HepG2 (cell line): Measurements from ENCODE around the gene MRPL58. TPM values are rescaled to one million over a fixed set of nuclear protein-coding genes. Genes with fewer than 3 reads are reported as not detected.
A peak's percentile ranks its signal among the peaks of the same experiment; 100 is the strongest.

ENCODE experiments used
- AKAP8 ChIP-seq: sonication (generic); formaldehyde crosslinking; IDR thresholded peaks from 2 replicates; pipeline ENCODE4 v1.5.1; 2020; ENCODE audit warnings: mild to moderate bottlenecking, missing genetic modification reagents
- CTCF ChIP-seq: sonication (generic); formaldehyde crosslinking; IDR thresholded peaks from 2 replicates; pipeline ENCODE4 v1.5.0; 2020; ENCODE audit warnings: mild to moderate bottlenecking, missing genetic modification reagents, moderate library complexity
- IRF2 ChIP-seq: IDR thresholded peaks from 2 replicates; pipeline ENCODE4 v1.6.1; 2018; ENCODE audit warnings: missing genetic modification reagents, missing compliant biosample characterization
- KLF6 ChIP-seq: IDR thresholded peaks from 2 replicates; pipeline ENCODE4 v1.8.0; 2016; ENCODE audit warnings: missing biosample characterization, missing genetic modification reagents
- MED13 ChIP-seq: sonication (generic); formaldehyde crosslinking; IDR thresholded peaks from 2 replicates; pipeline ENCODE4 v1.5.0; 2020; ENCODE audit warnings: missing genetic modification reagents
- MLLT10 ChIP-seq: sonication (generic); formaldehyde crosslinking; IDR thresholded peaks from 2 replicates; pipeline ENCODE4 v1.4.0; 2020; ENCODE audit warnings: missing genetic modification reagents
- PRDM4 ChIP-seq: sonication (generic); formaldehyde crosslinking; IDR thresholded peaks from 2 replicates; pipeline ENCODE4 v1.9.0; 2021; ENCODE audit warnings: missing genetic modification reagents, borderline replicate concordance
- RAD21 ChIP-seq: fragments of 450-650 bp; formaldehyde crosslinking; IDR thresholded peaks from 2 replicates; pipeline ENCODE4 v1.5.0; 2020; ENCODE audit warnings: mild to moderate bottlenecking
- TCF7L2 ChIP-seq: IDR thresholded peaks from 2 replicates; pipeline ENCODE4 v1.6.1; 2011; ENCODE audit warnings: mild to moderate bottlenecking, low read depth, low read length, moderate library complexity
- TFDP1 ChIP-seq: IDR thresholded peaks from 2 replicates; pipeline ENCODE4 v1.6.1; 2016; ENCODE audit warnings: missing compliant biosample characterization, missing genetic modification reagents, borderline replicate concordance
- UBTF ChIP-seq: sonication (generic); formaldehyde crosslinking; IDR thresholded peaks from 2 replicates; pipeline ENCODE4 v1.4.0; 2020; ENCODE audit warnings: mild to moderate bottlenecking, missing genetic modification reagents
- ZNF234 ChIP-seq: sonication (generic); formaldehyde crosslinking; conservative IDR thresholded peaks from 2 replicates; pipeline ENCODE4 v1.5.1; 2020; ENCODE audit warnings: mild to moderate bottlenecking, missing genetic modification reagents
- ZNF292 ChIP-seq: sonication (generic); formaldehyde crosslinking; IDR thresholded peaks from 2 replicates; pipeline ENCODE4 v1.8.1; 2022; ENCODE audit warnings: mild to moderate bottlenecking, low read depth, missing genetic modification reagents, borderline replicate concordance
- ZNF678 ChIP-seq: sonication (generic); formaldehyde crosslinking; IDR thresholded peaks from 2 replicates; pipeline ENCODE4 v1.4.0; 2020; ENCODE audit warnings: mild to moderate bottlenecking, missing genetic modification reagents
- polyA plus RNA-seq, 8 experiments: library from polyadenylated mRNA; depleted of rRNA in 3 of 8; stranded (reverse) in 7 of 8; unstranded in 1 of 8; fragments of >200 nt; fragmentation: Illumina TruSeq in 4 of 8; extraction: Trizol in 4 of 8; gene quantifications; 2 replicates each; pipeline versions ENCODE4 v1.2.1 to v1.2.3, GENCODE V29; 2011 to 2016; ENCODE audit warnings: low read depth in 4 of 8, missing spikeins in 1 of 8, mixed read lengths in 1 of 8; ENCODE audit not compliant: insufficient read depth in 1 of 8
- total RNA-seq, 5 experiments: library from RNA; depleted of rRNA; stranded (reverse); fragments of >200 nt; fragmentation: Illumina TruSeq; extraction: Trizol; gene quantifications; 2 replicates each; pipeline ENCODE4 v1.2.3, GENCODE V29; 2016; ENCODE audit warnings: low read depth in 1 of 5
- TF ChIP-seq, protein P1 (sequence below): sonication (generic); formaldehyde crosslinking; IDR thresholded peaks from 2 replicates; pipeline ENCODE4 v1.8.1; 2022; ENCODE audit warnings: low read depth, mild to moderate bottlenecking, missing genetic modification reagents
- TF ChIP-seq, protein P2 (sequence below): IDR thresholded peaks from 2 replicates; pipeline ENCODE4 v1.4.0; 2020; ENCODE audit warnings: mild to moderate bottlenecking, missing genetic modification reagents

The MRPL58 gene
- total and polyA plus RNA-seq, 2 of the 13 experiments (the other 11 are each of a cell fraction or from before 2014, with no cell fraction given): 44.9 to 68.9 TPM

GRCh38 chr17:75006653-75007052, 5.8 kb upstream of the MRPL58 start (continued):
- peak; percentile 83 for TF ChIP-seq CTCF (CRISPR knock-in tag)
- TF ChIP-seq PRDM4 (CRISPR knock-in tag): no peak
- TF ChIP-seq UBTF: no peak
- no peak for TF ChIP-seq AKAP8 (CRISPR knock-in tag)
- TF ChIP-seq TFDP1 (CRISPR knock-in tag): no peak
- 0 out of 2 replicates have a peak, but pooled peaks have one; percentile 22 for TF ChIP-seq IRF2 (CRISPR knock-in tag)
- no peak for TF ChIP-seq ZNF234 (CRISPR knock-in tag)
- no peak for TF ChIP-seq MED13 (CRISPR knock-in tag)
- TF ChIP-seq, protein P1, sequence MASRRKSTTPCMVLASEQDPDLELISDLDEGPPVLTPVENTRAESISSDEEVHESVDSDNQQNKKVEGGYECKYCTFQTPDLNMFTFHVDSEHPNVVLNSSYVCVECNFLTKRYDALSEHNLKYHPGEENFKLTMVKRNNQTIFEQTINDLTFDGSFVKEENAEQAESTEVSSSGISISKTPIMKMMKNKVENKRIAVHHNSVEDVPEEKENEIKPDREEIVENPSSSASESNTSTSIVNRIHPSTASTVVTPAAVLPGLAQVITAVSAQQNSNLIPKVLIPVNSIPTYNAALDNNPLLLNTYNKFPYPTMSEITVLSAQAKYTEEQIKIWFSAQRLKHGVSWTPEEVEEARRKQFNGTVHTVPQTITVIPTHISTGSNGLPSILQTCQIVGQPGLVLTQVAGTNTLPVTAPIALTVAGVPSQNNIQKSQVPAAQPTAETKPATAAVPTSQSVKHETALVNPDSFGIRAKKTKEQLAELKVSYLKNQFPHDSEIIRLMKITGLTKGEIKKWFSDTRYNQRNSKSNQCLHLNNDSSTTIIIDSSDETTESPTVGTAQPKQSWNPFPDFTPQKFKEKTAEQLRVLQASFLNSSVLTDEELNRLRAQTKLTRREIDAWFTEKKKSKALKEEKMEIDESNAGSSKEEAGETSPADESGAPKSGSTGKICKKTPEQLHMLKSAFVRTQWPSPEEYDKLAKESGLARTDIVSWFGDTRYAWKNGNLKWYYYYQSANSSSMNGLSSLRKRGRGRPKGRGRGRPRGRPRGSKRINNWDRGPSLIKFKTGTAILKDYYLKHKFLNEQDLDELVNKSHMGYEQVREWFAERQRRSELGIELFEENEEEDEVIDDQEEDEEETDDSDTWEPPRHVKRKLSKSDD (CRISPR knock-in tag): no peak
- no peak for TF ChIP-seq TCF7L2
- TF ChIP-seq MLLT10 (CRISPR knock-in tag): no peak
- no peak for TF ChIP-seq ZNF678 (CRISPR knock-in tag)
- TF ChIP-seq RAD21: peak; percentile 84
- TF ChIP-seq, protein P2, sequence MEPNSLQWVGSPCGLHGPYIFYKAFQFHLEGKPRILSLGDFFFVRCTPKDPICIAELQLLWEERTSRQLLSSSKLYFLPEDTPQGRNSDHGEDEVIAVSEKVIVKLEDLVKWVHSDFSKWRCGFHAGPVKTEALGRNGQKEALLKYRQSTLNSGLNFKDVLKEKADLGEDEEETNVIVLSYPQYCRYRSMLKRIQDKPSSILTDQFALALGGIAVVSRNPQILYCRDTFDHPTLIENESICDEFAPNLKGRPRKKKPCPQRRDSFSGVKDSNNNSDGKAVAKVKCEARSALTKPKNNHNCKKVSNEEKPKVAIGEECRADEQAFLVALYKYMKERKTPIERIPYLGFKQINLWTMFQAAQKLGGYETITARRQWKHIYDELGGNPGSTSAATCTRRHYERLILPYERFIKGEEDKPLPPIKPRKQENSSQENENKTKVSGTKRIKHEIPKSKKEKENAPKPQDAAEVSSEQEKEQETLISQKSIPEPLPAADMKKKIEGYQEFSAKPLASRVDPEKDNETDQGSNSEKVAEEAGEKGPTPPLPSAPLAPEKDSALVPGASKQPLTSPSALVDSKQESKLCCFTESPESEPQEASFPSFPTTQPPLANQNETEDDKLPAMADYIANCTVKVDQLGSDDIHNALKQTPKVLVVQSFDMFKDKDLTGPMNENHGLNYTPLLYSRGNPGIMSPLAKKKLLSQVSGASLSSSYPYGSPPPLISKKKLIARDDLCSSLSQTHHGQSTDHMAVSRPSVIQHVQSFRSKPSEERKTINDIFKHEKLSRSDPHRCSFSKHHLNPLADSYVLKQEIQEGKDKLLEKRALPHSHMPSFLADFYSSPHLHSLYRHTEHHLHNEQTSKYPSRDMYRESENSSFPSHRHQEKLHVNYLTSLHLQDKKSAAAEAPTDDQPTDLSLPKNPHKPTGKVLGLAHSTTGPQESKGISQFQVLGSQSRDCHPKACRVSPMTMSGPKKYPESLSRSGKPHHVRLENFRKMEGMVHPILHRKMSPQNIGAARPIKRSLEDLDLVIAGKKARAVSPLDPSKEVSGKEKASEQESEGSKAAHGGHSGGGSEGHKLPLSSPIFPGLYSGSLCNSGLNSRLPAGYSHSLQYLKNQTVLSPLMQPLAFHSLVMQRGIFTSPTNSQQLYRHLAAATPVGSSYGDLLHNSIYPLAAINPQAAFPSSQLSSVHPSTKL: no peak
- no peak for TF ChIP-seq KLF6
- TF ChIP-seq ZNF292: no peak
